Stimulated activated CD8-positive, alpha-beta memory T cell treated with anti-CD3 and anti-CD28 coated beads, Interleukin-4, amount 100 ng/mL, for 1 hour (primary cell): Measurements from ENCODE around the gene FIGN.

Source experiments
- DNase-seq, 2 donors: peaks; one replicate each; pipeline ENCODE4 v3.0.0-alpha.2; 2020; ENCODE audit warnings: low read depth in 2 of 2, low spot score in 1 of 2

Gene FIGN

DNA sequence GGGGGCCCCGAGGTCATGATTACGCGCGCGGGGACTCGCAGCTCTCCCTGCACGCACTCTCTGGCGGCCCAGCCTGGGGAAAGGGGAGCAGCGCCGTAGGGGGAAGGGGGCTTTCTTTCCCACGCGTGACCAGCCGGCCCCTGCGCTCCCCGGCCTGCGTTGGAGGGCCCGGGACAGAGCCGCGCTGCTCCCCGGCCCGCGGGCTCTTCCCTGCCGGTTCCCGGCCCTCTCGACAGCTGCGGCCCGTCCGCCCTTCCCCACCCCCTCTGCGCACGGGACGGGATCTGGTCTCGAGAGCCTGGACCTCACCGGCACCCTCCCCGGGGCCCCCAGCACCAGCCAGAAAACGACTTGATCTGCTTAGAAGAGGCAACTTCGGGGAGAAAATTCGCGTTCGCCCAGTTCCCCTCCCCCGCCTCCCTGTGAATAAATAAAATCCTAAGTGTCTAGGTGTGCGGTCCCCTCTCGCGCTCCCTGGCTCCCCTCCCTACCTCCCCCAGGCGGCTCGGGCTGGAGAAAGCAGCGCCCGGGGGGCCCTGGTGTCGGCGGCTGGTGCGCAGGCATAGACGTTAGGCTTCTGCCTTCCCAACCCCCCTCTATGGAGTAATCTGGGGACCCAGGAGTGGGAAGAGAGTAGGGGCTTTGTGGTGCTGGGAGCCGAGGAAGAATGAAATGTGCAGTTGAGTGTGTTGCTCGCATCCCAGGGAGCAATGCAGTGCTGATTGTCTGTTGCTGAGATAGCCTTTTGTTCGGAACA is 803 bp upstream of the FIGN start:
- no peak for DNase-seq

- DNase-seq, result no peak
Observed at GRCh38 chr2:163734881-163735684, 725 bp downstream of the FIGN start.

GRCh38 chr2:163734401-163734800 is 1.4 kb downstream of the FIGN start:
- no peak for DNase-seq

- no peak for DNase-seq
Observed at GRCh38 chr2:163733956-163734355, 1.9 kb downstream of the FIGN start.

DNA sequence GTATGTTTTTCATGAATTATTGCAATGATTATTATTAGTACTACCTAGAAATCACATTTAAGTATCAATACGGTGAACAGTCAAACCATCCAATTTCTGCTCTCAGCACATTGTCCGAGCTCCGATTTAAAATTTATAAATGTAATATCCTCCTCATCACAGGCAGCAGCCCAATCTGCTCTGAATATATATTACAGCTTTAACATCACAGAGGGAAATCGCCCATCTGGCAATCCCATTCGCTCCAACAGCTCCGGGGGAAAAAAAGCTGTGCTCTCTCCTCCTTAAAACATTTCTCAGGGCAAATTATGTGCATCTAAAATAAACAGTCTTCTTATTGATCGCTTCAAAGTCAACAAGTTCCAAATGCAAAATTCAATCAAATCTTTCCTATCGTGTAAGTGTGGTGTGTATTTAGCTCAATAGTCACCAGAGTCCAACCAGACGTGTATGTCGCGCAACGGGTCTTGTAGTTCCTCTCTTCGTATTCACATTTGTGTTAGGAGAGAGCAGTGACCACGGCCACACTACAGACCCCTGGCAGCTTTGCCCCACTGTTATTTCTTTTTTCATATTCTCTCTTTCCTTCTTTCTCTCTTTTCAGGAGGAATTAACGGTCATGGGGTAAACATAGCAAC is 2.4 kb downstream of the FIGN start:
- no peak for DNase-seq

DNA sequence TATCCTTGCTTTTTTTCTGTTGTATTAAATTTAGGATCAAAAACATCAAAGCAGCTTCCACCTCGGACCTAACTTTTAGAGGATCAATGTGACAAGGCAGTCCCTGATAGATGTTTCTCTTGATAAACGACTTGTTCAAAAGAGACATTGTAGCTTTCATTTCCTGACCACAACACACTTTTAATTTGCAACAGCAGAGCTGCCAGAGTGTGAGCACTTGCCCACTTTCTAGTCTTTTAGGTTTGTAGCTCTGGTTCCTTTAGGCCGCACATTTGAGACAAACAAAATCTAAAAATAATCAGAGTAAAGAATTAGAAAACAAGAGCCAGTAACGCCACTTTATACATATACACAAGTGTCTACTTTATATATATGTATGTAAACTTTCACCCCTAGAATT is 3.1 kb downstream of the FIGN start:
- no peak for DNase-seq

- DNase-seq, result no peak
Observed at GRCh38 chr2:163731735-163732134, 4.1 kb downstream of the FIGN start.

DNA sequence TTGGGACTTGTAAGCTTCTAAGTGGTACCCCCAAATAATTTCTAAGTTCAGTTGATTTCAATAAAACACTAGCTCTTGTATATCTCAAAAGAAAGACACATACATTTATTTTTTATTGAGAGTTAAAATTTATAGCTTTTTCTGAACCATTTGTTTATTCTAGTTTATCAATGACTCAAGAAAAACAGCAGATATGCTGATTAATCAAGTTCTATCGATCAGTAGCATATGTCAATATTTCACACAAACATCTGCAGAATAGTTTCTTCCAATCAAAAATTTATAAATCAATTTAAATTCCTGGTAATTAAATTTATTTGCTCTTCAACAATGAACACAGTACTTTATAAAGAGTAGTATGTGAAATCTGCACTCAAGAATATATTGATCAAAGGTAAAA is 5.3 kb downstream of the FIGN start:
- no peak for DNase-seq

DNA sequence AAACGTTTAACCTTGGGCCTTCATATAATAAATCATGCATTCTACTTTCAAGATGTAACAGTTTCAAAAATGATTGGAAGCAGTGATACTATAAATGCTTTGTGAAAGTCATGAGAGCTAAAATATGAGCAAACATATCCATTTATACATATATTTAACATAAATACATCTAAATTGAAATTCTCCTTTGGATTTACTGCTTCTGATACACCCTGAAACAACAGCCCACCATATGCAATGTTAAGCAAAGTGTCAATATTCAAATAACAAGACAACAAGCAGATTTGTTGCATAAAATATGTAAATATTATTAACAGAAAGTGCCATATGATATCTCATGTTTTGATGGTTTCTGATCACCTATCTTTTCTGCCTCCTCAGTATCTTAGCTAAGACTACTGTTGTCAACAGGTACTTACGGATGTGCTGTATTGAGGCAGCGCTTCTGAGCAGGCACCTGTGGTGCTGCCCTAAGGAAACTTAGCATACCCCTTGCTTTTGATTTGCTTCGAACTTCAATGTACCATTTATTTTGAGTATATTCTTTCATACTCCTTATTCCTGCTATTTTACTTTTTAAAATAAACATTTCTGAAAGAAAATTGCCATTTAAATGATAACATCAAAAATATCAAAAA is 6.1 kb downstream of the FIGN start:
- no peak for DNase-seq

DNA sequence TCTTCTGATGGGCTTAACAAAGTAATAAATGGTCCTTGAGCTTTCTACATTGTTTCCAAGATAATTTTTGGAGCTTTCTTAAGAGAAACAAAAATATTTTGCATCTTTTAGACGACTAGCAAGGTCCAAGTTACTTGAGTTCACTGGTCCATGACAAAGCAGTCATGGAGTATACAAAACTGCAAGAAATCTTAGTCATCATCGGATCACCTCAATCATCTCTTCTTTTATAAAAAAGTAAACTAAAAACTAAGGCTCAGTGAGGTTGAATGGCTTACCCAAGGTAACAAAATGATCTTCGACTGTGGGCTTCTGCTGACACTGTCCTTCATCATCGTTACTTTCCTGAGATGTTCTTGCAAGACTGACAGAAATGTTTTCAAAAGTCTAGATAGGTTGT is 11.9 kb downstream of the FIGN start:
- no peak for DNase-seq

- no peak for DNase-seq
Observed at GRCh38 chr2:163723348-163723747, 12.5 kb downstream of the FIGN start.

GRCh38 chr2:163719331-163719730 is 16.5 kb downstream of the FIGN start:
- no peak for DNase-seq

GRCh38 chr2:163717993-163718680 is 17.7 kb downstream of the FIGN start:
- no peak for DNase-seq

- no peak for DNase-seq
Observed at GRCh38 chr2:163717515-163717914, 18.3 kb downstream of the FIGN start.

- DNase-seq, result no peak
Observed at GRCh38 chr2:163716101-163716500, 19.7 kb downstream of the FIGN start.

DNA sequence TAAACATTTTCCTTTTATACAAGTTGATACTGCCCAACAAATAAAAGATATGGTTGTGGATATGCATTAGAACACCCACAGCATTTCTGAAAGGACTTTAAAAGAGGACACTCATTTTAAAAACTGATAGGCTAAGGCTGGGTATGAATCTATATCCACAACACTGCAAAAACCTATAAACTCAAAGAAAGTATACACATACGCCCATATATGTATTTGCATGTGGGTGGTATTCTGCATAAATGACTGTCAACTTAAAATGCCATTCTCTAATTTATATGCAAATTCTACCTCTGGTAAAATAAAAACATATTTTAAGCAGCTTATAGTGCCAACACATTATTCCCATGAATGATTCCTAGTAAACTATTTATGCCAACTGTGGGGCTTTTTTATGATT is 20.1 kb downstream of the FIGN start:
- DNase-seq, result no peak

DNA sequence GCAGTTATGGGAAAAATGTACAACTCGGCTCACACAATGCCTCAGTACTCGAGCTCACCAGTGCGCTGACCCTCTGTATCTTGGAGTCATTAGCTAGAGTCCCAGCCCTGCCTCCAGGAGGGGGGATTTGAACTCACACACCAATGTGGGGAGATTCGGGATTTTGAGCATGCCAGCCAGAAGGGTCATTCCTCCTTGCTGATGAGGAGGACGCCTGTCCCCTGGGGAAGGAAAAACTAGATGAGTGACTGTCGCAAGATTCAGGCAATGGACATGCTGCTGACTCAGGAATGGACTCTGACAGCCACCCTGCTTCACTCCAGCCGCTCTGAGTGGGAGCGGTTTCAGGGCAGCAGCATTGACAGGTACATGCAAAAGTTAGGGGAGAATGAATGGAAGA is 20.6 kb downstream of the FIGN start:
- DNase-seq, result no peak

- no peak for DNase-seq
Observed at GRCh38 chr2:163713534-163714311, 22.1 kb downstream of the FIGN start.

DNA sequence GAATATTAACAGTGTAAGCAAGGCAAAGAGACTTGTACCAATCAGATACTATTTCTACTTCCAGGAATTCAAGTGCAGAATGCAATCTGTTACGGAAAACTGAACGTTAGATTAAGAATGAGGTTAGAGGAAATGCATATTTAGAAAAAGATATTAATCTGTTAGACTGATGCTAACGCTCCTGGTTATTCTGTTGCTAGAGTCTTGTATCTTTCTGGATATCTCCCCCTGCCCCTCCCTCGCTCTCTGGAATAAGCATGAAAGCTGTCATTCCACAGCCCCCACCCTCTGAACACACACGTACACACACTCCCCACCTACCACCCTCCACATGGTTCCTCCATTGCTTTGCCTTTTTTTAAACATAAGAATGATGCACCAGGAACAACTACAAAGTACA is 24.1 kb downstream of the FIGN start:
- DNase-seq, result no peak

GRCh38 chr2:163711258-163711657 is 24.6 kb downstream of the FIGN start:
- no peak for DNase-seq
